ENCODE results near the gene BTBD7. TPM values are rescaled to one million over a fixed set of nuclear protein-coding genes. Genes with fewer than 3 reads are reported as not detected.
A peak's percentile ranks its signal among the peaks of the same experiment; 100 is the strongest.
"Not testable (repeated sequence)": the region's sequence is repeated elsewhere in the genome, so short reads cannot be mapped to it uniquely, and the experiment has no call there.

Gene BTBD7
- total RNA-seq, 2 donors from 2014 or later: 42.8 to 48.6 TPM

- H3K27me3 ChIP-seq (ENCODE audit: control insufficient read depth, insufficient read depth, low read length, poor library complexity, severe bottlenecking): no peaks in the 10 kb centered on the region
- no peak overlapping the region for H3K4me3 Mint-ChIP-seq
- 95 to 96% methylated on average over 20 to 22 of the region's 25 CpGs for WGBS, 2 experiments (ENCODE audit: insufficient coverage in 1 of 2, insufficient read length in 1 of 2)
- H3K9me3 ChIP-seq (ENCODE audit: control insufficient read depth, low read length): no peaks in the 10 kb centered on the region
- H3K4me1 Mint-ChIP-seq: no peaks in the 10 kb centered on the region
- H3K4me1 ChIP-seq (ENCODE audit: control insufficient read depth, insufficient read depth, low read length): no peaks in the 10 kb centered on the region
- H3K27ac Mint-ChIP-seq: no peak overlapping the region
- no peak overlapping the region for H3K27ac ChIP-seq (ENCODE audit: low read depth, low read length)
- peaks cover 39% of the 10 kb centered on the region for H3K36me3 Mint-ChIP-seq (ENCODE audit: low read depth)
- no peaks in the 10 kb centered on the region for H3K27me3 Mint-ChIP-seq (ENCODE audit: insufficient read depth)
- H3K9me3 Mint-ChIP-seq: no peaks in the 10 kb centered on the region
- TF ChIP-seq CTCF (conservative IDR thresholded peaks at IDR 0.05): no peak
- peaks cover 51% of the 10 kb centered on the region for H3K36me3 ChIP-seq (ENCODE audit: control insufficient read depth, insufficient read depth, low read length)
- no peak for DNase-seq
- no peak overlapping the region for H3K9ac ChIP-seq (ENCODE audit: extremely low read depth, low read length, poor library complexity, severe bottlenecking)
- H3K4me3 ChIP-seq (ENCODE audit: low read length): no peak overlapping the region
Measured at GRCh38 chr14:93239869-93240677, 92.8 kb downstream of the BTBD7 start.

GRCh38 chr14:93234798-93235197, 98.0 kb downstream of the BTBD7 start:
- no peaks in the 10 kb centered on the region for H3K27me3 ChIP-seq (ENCODE audit: control insufficient read depth, insufficient read depth, low read length, poor library complexity, severe bottlenecking)
- TF ChIP-seq CTCF (conservative IDR thresholded peaks at IDR 0.05): no peak
- no peak overlapping the region for H3K27ac ChIP-seq (ENCODE audit: low read depth, low read length)
- no peaks in the 10 kb centered on the region for H3K9me3 Mint-ChIP-seq
- no peak overlapping the region for H3K9ac ChIP-seq (ENCODE audit: extremely low read depth, low read length, poor library complexity, severe bottlenecking)
- 75 to 91% methylated on average over 8 to 10 of the region's 10 CpGs for WGBS, 2 experiments (ENCODE audit: insufficient coverage in 1 of 2, insufficient read length in 1 of 2)
- no peak overlapping the region for H3K4me3 Mint-ChIP-seq
- no peak overlapping the region for H3K4me3 ChIP-seq (ENCODE audit: low read length)
- H3K9me3 ChIP-seq (ENCODE audit: control insufficient read depth, low read length): no peaks in the 10 kb centered on the region
- DNase-seq: no peak
- H3K4me1 ChIP-seq (ENCODE audit: control insufficient read depth, insufficient read depth, low read length): no peaks in the 10 kb centered on the region
- peaks cover under 1% of the 10 kb centered on the region for H3K36me3 Mint-ChIP-seq (ENCODE audit: low read depth)
- H3K27me3 Mint-ChIP-seq (ENCODE audit: insufficient read depth): no peaks in the 10 kb centered on the region
- H3K36me3 ChIP-seq (ENCODE audit: control insufficient read depth, insufficient read depth, low read length): peaks cover 6% of the 10 kb centered on the region
- peak overlapping the region; percentile 5 for H3K27ac Mint-ChIP-seq
- H3K4me1 Mint-ChIP-seq: no peaks in the 10 kb centered on the region

GRCh38 chr14:93233078-93233477, 99.8 kb downstream of the BTBD7 start:
- H3K36me3 Mint-ChIP-seq (ENCODE audit: low read depth): peaks cover 12% of the 10 kb centered on the region
- not testable (repeated sequence) for H3K27ac Mint-ChIP-seq

More at GRCh38 chr14:93233078-93233477, 99.8 kb downstream of the BTBD7 start:
- H3K4me3 Mint-ChIP-seq; H3K4me1 Mint-ChIP-seq; H3K4me1 ChIP-seq (ENCODE audit: control insufficient read depth, insufficient read depth, low read length); H3K27me3 Mint-ChIP-seq (ENCODE audit: insufficient read depth); H3K9ac ChIP-seq (ENCODE audit: extremely low read depth, low read length, poor library complexity, severe bottlenecking); H3K9me3 Mint-ChIP-seq; H3K27me3 ChIP-seq (ENCODE audit: control insufficient read depth, insufficient read depth, low read length, poor library complexity, severe bottlenecking); H3K4me3 ChIP-seq (ENCODE audit: low read length); H3K9me3 ChIP-seq (ENCODE audit: control insufficient read depth, low read length); H3K27ac ChIP-seq (ENCODE audit: low read depth, low read length); DNase-seq: not testable (repeated sequence)
- peaks cover 14% of the 10 kb centered on the region for H3K36me3 ChIP-seq (ENCODE audit: control insufficient read depth, insufficient read depth, low read length)
- WGBS, 2 experiments (ENCODE audit: insufficient coverage in 1 of 2, insufficient read length in 1 of 2): 67 to 95% methylated on average over 1 to 4 of the region's 5 CpGs
